ENCODE results near the gene PDCD4.
A peak's percentile ranks its signal among the peaks of the same experiment; 100 is the strongest.

Gene PDCD4

GRCh38 chr10:110871298-110872084 is at the start of gene PDCD4:
Gene PDCD4 (plus strand): TSS chr10:110871928. CDS start chr10:110876028, 4,100 bp downstream.
- DNase-seq, result peak; percentile 91

GRCh38 chr10:110822035-110822711 is 49.6 kb upstream of the PDCD4 start:
- DNase-seq, result peak; percentile 33

- DNase-seq, result no peak
Observed at GRCh38 chr10:110822712-110823311, 48.9 kb upstream of the PDCD4 start.

GRCh38 chr10:110824152-110824441 is 47.6 kb upstream of the PDCD4 start:
- no peak for DNase-seq

- no peak for DNase-seq
Observed at GRCh38 chr10:110824660-110825059, 47.1 kb upstream of the PDCD4 start.

GRCh38 chr10:110825508-110825907 is 46.2 kb upstream of the PDCD4 start:
- DNase-seq, result no peak

GRCh38 chr10:110827410-110827809 is 44.3 kb upstream of the PDCD4 start:
- no peak for DNase-seq

- DNase-seq, result no peak
Observed at GRCh38 chr10:110827875-110828274, 43.9 kb upstream of the PDCD4 start.

GRCh38 chr10:110828525-110828924 is 43.2 kb upstream of the PDCD4 start:
- DNase-seq, result no peak

- DNase-seq, result no peak
Observed at GRCh38 chr10:110829721-110830410, 41.9 kb upstream of the PDCD4 start.

GRCh38 chr10:110833234-110833940 is 38.3 kb upstream of the PDCD4 start:
- no peak for DNase-seq

GRCh38 chr10:110833941-110834628 is 37.6 kb upstream of the PDCD4 start:
- DNase-seq, result no peak

- peak; percentile 92 for DNase-seq
Observed at GRCh38 chr10:110834629-110835301, 37.0 kb upstream of the PDCD4 start.

GRCh38 chr10:110835841-110836240 is 35.9 kb upstream of the PDCD4 start:
- DNase-seq, result no peak

GRCh38 chr10:110836706-110837105 is 35.0 kb upstream of the PDCD4 start:
- no peak for DNase-seq

GRCh38 chr10:110837418-110838171 is 34.1 kb upstream of the PDCD4 start:
- peak; percentile 68 for DNase-seq

GRCh38 chr10:110840225-110840922 is 31.4 kb upstream of the PDCD4 start:
- DNase-seq, result no peak

- DNase-seq, result no peak
Observed at GRCh38 chr10:110840923-110841428, 30.8 kb upstream of the PDCD4 start.

GRCh38 chr10:110841767-110842267 is 29.9 kb upstream of the PDCD4 start:
- no peak for DNase-seq

Data from DMS 273 treated with DMSO at 0.1 percent for 48 hours (cell line).